Mucosa of stomach (tissue), 1 donor: ENCODE measurements around the gene EVC.

Source experiments
- H3K27me3 ChIP-seq: one replicate; pipeline ENCODE4 v1.7.0; 2013; ENCODE audit warnings: mild to moderate bottlenecking, low read length; ENCODE audit not compliant: control insufficient read depth, insufficient read depth
- H3K36me3 ChIP-seq: one replicate; pipeline ENCODE4 v1.7.0; 2013; ENCODE audit warnings: low read length; ENCODE audit not compliant: control insufficient read depth, insufficient read depth
- H3K4me1 ChIP-seq: one replicate; pipeline ENCODE4 v1.7.0; 2013; ENCODE audit warnings: mild to moderate bottlenecking, low read length; ENCODE audit not compliant: control insufficient read depth, insufficient read depth
- H3K4me3 ChIP-seq: one replicate; pipeline ENCODE4 v1.7.0; 2013; ENCODE audit warnings: low read length
- H3K9ac ChIP-seq: one replicate; pipeline ENCODE4 v1.7.0; 2013; ENCODE audit warnings: mild to moderate bottlenecking, low read length, moderate library complexity
- H3K9me3 ChIP-seq: one replicate; pipeline ENCODE4 v1.7.0; 2013; ENCODE audit warnings: mild to moderate bottlenecking, low read length, moderate library complexity; ENCODE audit not compliant: control insufficient read depth
- donor health status: Pancreatic carcinoma.

EVC gene

DNA sequence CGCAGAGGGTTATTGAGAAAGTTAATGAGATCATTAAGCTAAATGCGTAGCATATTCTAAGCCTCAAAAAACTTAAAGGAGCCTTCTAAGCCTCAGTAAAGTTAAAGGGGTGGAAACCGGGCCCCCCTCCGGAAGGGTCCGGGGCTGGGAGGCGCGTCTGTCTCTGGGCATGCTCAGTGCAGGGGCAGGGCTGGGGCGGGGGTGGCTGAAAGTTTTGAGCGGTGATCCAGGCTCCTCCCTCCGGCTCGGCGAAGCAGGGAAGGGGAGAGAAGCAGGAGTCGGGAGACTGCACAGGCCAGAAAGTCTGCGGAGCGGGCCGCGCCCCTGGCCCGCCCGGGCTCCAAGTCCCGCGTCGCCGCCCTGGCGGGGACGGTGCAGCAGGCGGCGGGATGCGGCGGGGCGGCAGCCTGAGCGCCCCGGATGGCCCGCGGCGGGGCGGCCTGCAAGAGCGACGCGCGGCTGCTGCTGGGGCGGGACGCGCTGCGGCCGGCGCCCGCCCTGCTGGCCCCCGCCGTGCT lies at the start of gene EVC:
Gene EVC (plus strand): TSS at position 241 of the 518 bp plus-strand sequence. CDS start 180 bp downstream, at position 421.
- H3K4me1 ChIP-seq, result peaks cover 5% of the 10 kb centered on the region
- H3K9me3 ChIP-seq, result no peaks in the 10 kb centered on the region
- H3K27me3 ChIP-seq, result peaks cover 43% of the 10 kb centered on the region
- no peak within 1 kb of the TSS for H3K9ac ChIP-seq
- no peak within 1 kb of the TSS for H3K4me3 ChIP-seq
- H3K36me3 ChIP-seq, result no peaks in the 10 kb centered on the region

DNA sequence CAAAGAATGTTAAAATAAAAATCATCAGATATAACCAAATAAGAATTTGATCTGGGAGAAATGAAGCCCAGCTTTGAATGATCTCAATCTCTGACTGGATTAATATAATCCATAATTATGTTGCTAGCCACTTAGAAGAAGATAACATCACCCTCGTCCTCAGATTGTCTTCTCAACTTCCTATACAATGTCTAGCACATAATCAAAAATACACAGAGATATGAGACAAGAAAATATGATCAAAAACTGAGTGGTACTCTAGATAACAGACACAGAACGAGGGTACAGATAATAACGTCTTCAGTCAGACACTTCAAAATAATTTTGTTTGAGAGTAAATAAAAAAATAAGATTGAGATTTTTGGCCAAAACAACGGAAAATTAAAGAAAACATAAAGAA lies 49.8 kb upstream of the EVC start:
- H3K4me1 ChIP-seq, result no peaks in the 10 kb centered on the region
- no peak overlapping the region for H3K4me3 ChIP-seq
- no peaks in the 10 kb centered on the region for H3K9me3 ChIP-seq
- H3K9ac ChIP-seq, result no peak overlapping the region
- H3K36me3 ChIP-seq, result no peaks in the 10 kb centered on the region
- H3K27me3 ChIP-seq, result no peaks in the 10 kb centered on the region

DNA sequence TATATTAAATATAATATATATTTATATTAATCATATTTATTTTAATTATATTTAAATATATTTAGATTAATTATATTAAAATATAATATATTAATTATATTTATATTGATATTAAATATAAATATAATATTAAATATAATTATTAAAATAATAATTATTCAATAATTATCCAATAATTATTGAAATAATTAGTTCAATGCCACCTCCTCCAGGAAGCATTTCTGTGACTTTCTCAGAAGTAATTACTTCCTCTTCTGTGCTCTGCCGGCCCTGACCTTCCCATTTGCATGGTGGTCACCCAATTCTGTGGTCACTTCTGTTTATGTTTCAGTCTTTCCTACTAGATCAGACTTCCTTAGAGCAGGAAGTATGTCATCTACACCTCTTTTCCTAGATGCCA lies 48.4 kb upstream of the EVC start:
- H3K9me3 ChIP-seq, result no peaks in the 10 kb centered on the region
- no peak overlapping the region for H3K4me3 ChIP-seq
- H3K36me3 ChIP-seq, result no peaks in the 10 kb centered on the region
- H3K27me3 ChIP-seq, result no peaks in the 10 kb centered on the region
- H3K4me1 ChIP-seq, result no peaks in the 10 kb centered on the region
- no peak overlapping the region for H3K9ac ChIP-seq

DNA sequence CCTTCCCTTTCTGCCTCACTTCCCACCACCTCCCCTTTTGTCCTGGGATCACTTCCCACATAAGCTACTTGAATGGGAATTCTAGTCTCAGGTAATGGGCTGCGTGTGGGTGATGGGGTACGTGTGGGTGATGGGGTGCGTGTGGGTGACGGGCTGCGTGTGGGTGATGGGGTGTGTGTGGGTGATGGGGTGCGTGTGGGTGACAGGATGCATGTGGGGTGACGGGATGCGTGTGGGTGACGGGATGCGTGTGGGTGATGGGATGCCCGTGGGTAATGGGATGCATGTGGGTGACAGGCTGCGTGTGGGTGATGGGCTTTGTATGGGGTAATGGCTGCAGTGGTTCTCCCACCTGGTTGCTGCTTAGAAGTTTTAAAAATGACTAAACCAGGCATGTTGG lies 46.2 kb upstream of the EVC start:
- no peaks in the 10 kb centered on the region for H3K9me3 ChIP-seq
- H3K4me1 ChIP-seq, result no peaks in the 10 kb centered on the region
- no peaks in the 10 kb centered on the region for H3K27me3 ChIP-seq
- H3K9ac ChIP-seq, result no peak overlapping the region
- no peak overlapping the region for H3K4me3 ChIP-seq
- H3K36me3 ChIP-seq, result no peaks in the 10 kb centered on the region

DNA sequence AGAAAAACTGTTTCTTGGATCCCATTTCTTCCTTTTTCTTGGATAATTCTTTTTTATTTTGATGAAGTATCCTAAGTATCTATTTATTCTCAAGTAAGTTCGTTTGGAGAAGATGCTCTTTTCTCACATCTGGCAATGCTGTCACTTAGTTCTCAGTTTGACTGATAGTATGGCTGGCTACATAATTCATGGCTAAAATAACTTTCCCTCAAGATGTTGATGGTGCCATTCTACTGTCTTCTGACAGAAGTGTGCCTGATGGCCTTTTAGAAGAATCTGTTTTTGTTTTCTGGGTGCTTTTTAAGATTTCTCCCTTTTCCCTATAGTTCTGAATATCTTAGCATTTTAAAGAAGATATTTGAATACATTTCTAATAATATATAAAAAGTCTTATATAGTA lies 44.3 kb upstream of the EVC start:
- Histone ChIP-seq H3K9me3 (no peaks in the 10 kb centered on the region), H3K36me3 (no peaks in the 10 kb centered on the region), H3K4me3 (no peak overlapping the region), H3K27me3 (no peaks in the 10 kb centered on the region), H3K4me1 (no peaks in the 10 kb centered on the region), H3K9ac (no peak overlapping the region)

DNA sequence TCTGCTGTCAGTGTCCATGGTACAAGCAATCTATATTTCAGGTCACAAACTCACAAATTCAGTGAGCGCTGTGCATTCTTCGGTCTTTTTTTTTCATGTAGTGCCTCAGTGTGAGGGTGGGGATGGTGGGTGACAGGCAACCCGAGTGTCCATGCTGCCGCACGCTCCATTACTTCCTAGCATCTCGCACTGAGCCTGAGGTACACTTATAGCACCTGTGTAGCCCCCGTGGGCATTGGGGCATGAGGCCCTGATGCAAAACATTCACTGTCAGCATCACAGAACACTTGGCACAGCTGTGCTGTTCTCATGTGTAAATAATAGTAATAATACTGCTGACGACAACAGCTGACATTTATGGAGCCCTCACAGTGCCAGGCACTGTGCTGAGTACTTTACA lies 34.2 kb upstream of the EVC start:
- no peaks in the 10 kb centered on the region for H3K9me3 ChIP-seq
- H3K4me3 ChIP-seq, result no peak overlapping the region
- H3K4me1 ChIP-seq, result no peaks in the 10 kb centered on the region
- H3K27me3 ChIP-seq, result no peaks in the 10 kb centered on the region
- no peak overlapping the region for H3K9ac ChIP-seq
- H3K36me3 ChIP-seq, result no peaks in the 10 kb centered on the region

DNA sequence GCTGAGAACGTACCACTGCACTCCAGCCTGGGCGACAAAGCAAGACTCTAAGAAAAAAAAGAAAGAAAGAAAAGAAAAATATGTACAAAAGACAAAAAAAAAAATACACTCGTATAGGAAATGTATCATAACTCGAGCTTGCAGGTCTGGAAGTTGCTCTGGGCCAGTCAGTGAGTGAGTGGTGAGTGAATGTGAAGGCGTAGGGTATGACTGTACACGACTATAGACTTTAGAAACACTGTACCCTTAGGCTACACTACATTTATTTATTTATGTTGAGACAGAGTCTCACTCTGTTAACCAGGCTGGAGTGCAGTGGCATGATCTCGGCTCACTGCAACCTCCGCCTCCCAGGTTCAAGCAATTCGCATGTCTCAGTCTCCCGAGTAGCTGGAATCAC lies 32.0 kb upstream of the EVC start:
- no peak overlapping the region for H3K9ac ChIP-seq
- H3K4me1 ChIP-seq, result no peaks in the 10 kb centered on the region
- no peaks in the 10 kb centered on the region for H3K36me3 ChIP-seq
- no peaks in the 10 kb centered on the region for H3K9me3 ChIP-seq
- H3K4me3 ChIP-seq, result no peak overlapping the region
- no peaks in the 10 kb centered on the region for H3K27me3 ChIP-seq

DNA sequence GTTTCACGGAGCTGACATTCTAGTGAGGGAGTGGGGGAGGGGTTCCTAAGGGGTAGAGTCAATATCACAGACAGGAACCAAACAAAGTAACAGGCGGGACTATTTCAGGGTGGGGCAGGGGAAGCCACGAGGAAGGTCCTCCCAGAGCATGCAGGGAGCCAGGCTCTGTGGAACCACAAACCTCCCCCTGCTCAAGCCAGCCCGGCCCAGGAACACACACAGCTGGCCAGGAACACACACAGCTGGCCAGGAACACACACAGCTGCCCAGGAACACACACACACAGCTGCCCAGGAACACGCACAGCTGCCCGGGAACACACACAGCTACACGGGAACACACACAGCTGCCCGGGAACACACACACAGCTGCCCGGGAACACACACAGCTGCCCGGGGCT lies 27.4 kb upstream of the EVC start:
- Histone ChIP-seq H3K9me3 (no peaks in the 10 kb centered on the region), H3K4me3 (no peak overlapping the region), H3K4me1 (no peaks in the 10 kb centered on the region), H3K9ac (no peak overlapping the region), H3K27me3 (no peaks in the 10 kb centered on the region), H3K36me3 (no peaks in the 10 kb centered on the region)

DNA sequence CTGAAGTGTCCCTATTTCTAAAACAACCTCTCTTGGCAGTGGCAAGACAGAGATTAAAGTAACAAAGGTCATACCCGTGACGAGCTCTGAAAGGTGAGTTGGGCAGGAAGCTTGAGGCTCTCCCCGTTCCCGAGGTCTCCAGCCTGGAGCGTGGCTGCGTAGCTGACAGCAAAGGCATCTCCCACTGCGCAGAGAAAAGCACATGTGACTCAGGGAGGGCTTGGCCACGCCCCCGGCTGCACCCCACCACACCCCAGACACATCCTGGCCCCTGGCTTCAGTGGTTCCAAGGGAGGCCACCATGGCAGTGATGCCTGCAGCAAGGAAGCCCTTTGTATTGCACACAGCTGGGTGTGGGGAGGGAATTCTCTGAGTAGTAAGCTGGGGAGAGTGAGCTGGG lies 25.7 kb upstream of the EVC start:
- H3K4me3 ChIP-seq, result no peak overlapping the region
- H3K36me3 ChIP-seq, result no peaks in the 10 kb centered on the region
- no peak overlapping the region for H3K9ac ChIP-seq
- no peaks in the 10 kb centered on the region for H3K9me3 ChIP-seq
- H3K4me1 ChIP-seq, result no peaks in the 10 kb centered on the region
- H3K27me3 ChIP-seq, result no peaks in the 10 kb centered on the region

DNA sequence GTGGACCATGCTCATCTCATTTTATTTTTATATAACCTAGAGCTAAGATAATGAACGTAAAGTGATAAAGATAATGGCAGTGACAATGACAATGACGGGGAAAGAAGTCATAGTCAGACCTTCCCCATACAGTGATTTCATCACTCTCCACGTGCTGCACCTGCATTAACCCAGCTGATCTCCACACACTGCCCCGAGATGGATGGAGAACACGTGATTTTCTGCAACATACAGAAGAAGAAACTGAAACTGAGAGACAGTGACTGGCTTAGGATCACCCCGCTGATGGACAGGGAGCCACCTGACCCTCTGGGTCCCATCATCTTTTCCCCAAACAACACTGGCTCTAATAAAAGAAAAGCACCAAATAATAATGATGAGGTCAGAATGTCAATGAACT lies 24.7 kb upstream of the EVC start:
- Histone ChIP-seq H3K27me3 (no peaks in the 10 kb centered on the region), H3K9me3 (no peaks in the 10 kb centered on the region), H3K9ac (no peak overlapping the region), H3K4me3 (no peak overlapping the region), H3K36me3 (no peaks in the 10 kb centered on the region), H3K4me1 (no peaks in the 10 kb centered on the region)

DNA sequence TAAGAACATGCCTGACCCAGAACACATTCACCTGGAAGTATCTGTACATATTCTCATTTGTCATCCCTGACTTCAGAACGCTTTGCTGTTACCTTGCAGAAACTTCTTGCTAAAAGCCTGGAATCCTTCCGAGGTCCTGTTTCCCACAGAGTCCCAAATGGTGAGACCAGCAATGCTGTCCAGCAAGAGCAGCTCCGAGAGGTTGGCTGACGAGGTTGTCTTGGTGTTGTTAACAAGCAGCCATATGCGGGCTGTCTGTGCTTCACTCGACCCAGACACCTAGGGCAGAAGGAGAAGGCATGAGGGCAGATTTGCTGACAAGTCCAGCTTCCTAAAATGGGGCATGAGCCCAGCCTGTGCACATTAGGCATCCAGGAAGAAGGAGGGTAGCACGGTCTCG lies 21.9 kb upstream of the EVC start:
- Histone ChIP-seq H3K27me3 (no peaks in the 10 kb centered on the region), H3K9ac (no peak overlapping the region), H3K9me3 (no peaks in the 10 kb centered on the region), H3K4me3 (no peak overlapping the region), H3K4me1 (no peaks in the 10 kb centered on the region), H3K36me3 (no peaks in the 10 kb centered on the region)

DNA sequence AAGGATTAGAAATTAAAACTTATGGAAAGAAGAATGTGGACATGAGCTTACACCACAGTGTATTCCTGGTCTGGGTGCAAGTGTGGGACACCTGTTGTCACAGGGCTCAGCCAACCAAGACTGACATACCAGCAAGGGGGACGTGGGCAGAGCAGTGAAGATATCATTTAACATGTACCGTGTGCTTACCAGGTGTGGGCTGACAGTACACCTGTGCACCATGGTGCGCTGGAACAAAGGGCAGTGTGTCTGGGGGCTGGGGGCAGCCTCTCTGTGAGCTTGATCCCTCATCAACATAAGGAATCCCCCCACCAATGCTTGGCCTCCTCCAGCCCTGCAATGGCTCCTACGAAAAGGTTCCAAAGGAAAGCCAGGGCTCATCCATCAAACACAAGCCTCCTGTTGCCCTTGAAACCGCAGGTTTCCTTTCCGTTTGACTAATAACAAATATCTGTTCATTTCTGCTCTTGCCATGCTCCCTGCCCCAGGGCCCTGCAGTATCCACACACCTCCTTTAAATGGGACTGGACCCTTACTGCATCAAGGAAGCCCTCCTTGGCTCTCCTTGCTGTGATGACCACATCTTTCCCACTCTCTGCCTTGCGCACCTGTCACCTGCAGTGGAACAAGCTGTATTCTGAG lies 19.4 kb upstream of the EVC start:
- Histone ChIP-seq H3K4me1 (no peaks in the 10 kb centered on the region), H3K9me3 (no peaks in the 10 kb centered on the region), H3K9ac (no peak overlapping the region), H3K4me3 (no peak overlapping the region), H3K27me3 (no peaks in the 10 kb centered on the region), H3K36me3 (no peaks in the 10 kb centered on the region)

DNA sequence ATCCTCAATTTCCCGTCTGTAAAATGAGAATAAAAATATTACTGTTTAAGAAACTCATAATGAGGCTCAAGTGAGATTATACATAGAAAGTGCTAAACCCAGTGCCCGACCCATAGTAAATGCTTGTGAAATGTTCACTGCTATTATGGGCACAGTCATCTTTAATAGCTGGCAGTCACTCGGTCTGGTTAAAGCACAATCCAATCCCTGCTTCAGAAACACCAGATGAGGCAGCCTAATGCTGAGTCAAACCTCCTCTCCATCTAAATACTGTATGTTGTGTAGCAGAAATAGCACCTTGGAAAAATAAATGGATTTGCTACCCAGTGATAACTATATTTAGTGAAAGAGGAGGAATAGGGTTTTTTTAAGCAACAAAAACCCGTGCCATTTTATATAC lies 17.1 kb upstream of the EVC start:
- no peak overlapping the region for H3K4me3 ChIP-seq
- no peaks in the 10 kb centered on the region for H3K36me3 ChIP-seq

More for the DNA sequence above, 17.1 kb upstream of the EVC start:
- H3K27me3 ChIP-seq, result no peaks in the 10 kb centered on the region
- H3K9me3 ChIP-seq, result no peaks in the 10 kb centered on the region
- no peaks in the 10 kb centered on the region for H3K4me1 ChIP-seq
- no peak overlapping the region for H3K9ac ChIP-seq
